HG03558 (cell line): ENCODE results near the gene COX19.

Source experiments
- ATAC-seq: cut with Tn5 transposase; IDR thresholded peaks from one replicate; pipeline ENCODE4 v1.9.1; 2021; ENCODE audit warnings: moderate number of reproducible peaks; ENCODE audit not compliant: unreplicated experiment; ENCODE audit errors: extremely low read depth

COX19 gene

GRCh38 chr7:974820-975681 is at the start of gene COX19:
COX19 (minus strand) TSS chr7:975549; CDS start chr7:975509, 40 bp downstream.
- ATAC-seq, result peak; percentile 42

GRCh38 chr7:1024331-1024841 is 49.0 kb upstream of the COX19 start:
- ATAC-seq, result peak; percentile 25

DNA sequence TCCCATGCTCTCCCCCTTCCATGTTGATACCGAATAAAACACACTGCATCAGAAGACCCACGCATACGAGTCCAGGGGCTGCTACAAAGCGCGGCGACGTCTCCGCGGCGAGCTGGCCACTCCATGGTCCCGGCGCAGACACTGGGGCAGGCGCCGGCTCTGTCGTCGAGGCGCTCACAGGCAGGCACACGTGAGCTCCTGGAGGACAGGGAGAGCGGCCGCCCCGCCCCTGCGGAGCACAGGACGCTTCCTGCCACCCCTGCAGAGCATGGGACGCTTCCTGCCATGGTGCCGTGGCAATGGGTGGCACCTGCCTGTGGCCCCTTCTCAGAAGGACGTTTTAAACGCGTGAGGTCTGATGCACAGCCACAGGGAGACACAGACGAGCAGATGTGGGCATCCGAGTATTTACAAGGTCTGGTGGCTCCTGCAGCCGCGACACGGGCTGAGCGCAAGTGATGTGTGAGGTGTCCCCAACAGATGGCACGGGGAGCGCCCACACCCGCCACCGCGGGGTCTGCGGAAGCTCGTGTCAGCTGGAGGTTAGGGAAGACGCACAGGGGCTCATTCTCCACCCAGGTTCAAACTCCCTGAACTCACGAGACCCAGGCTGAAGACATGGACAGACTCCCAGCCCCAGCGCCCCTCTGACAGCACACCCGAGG is 47.6 kb upstream of the COX19 start:
- ATAC-seq, result no peak

- no peak for ATAC-seq
Measured at GRCh38 chr7:1022356-1022755, 47.0 kb upstream of the COX19 start.

- no peak for ATAC-seq
Measured at GRCh38 chr7:1021931-1022330, 46.6 kb upstream of the COX19 start.

DNA sequence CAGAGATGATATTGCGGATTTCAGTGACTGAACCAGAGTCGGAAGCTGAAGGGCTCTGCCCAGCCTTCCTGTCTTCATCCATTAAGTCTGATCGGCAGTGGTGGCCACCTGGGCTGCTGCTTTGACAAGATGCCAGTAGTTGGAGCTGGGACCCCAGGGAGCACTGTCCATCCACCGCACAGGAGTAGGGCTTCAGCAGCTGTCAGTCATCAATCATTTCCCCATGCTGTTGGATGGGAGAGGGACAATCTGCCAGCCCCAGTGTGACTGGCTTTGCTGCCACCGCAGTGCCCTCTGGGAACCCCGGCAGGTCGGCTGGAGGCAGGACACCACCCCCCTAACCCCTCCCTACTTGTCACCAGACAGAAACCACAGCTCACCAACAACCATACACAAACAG is 46.0 kb upstream of the COX19 start:
- no peak for ATAC-seq

DNA sequence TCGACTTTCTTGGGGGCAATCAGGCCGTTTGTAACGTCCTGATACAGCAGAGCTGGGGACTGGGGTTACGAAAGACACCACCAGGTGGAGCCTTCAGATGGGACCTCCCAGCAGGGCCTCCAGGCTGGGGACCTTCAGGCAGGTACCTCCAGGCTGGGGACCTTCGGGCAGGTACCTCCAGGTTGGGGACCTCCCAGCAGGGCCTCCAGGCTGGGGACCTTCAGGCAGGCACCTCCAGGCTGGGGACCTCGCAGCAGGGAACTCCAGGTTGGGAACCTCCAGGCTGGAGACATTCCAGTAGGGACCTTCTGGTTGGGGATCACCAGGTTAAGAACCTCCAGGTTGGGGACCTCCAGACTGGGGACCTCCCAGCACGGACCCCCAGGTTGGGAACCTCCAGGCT is 45.5 kb upstream of the COX19 start:
- no peak for ATAC-seq

GRCh38 chr7:1019789-1020610 is 44.7 kb upstream of the COX19 start:
- ATAC-seq, result no peak

DNA sequence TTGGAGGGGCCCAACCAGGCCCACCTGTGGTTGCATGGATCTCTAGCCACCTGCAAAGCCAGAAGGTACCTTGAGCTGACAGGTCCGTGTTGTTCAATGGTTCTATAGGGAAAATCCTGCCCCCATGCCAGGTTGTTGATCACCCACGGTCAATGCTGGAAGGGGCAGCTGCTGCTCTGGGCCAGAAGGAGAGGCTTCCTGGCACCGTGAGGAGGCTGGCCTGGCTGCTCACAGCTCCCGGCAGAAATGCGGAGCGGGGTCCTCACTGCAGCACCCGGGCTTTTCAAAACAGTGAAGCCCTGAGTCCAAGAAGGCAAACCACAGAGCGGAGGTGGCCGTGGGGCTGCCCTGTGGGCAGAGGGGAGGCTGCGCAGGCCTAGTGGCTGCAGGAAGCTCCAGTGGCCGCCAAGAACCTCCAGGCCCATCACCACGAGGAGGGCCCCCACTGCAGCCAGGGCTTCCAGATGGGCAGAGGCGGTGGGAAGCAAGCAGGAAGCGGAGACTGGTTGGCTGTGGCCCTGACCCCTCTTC is 44.0 kb upstream of the COX19 start:
- ATAC-seq, result no peak

GRCh38 chr7:1018334-1018695 is 43.0 kb upstream of the COX19 start:
- no peak for ATAC-seq

DNA sequence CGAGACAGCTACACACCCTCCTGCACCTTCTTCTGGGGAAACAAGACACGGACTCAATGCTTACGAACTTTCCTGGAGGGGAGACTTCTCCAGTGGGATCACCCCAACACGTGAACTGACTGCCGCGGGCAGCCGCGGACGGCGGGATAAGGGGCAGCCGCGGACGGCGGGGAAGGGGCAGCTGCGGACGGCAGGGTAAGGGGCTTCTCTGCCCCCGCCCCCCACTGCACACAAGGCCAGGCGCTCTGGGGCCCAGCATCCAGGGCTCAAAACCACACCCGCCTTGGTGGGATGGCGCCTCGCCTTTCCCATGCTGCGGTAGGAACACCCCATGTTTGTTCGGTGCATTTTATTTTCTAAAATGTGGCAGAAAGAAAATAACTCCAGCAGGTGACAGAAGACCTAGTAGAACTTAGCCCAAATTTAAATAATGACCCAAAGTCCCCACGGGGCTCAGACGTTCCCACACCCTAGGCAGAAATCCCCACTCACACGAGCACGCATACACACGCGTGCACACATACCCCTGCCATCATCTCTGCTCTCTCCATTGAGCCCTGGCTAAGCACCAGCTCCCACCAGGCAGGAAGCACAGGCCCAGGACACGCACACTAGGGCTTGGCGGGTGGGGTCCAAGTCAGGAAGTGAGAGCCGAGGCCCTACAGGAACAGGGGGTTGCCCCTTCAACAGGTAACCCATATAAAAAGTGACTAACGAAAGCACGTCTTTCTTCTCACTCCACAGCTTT is 42.4 kb upstream of the COX19 start:
- ATAC-seq, result no peak

DNA sequence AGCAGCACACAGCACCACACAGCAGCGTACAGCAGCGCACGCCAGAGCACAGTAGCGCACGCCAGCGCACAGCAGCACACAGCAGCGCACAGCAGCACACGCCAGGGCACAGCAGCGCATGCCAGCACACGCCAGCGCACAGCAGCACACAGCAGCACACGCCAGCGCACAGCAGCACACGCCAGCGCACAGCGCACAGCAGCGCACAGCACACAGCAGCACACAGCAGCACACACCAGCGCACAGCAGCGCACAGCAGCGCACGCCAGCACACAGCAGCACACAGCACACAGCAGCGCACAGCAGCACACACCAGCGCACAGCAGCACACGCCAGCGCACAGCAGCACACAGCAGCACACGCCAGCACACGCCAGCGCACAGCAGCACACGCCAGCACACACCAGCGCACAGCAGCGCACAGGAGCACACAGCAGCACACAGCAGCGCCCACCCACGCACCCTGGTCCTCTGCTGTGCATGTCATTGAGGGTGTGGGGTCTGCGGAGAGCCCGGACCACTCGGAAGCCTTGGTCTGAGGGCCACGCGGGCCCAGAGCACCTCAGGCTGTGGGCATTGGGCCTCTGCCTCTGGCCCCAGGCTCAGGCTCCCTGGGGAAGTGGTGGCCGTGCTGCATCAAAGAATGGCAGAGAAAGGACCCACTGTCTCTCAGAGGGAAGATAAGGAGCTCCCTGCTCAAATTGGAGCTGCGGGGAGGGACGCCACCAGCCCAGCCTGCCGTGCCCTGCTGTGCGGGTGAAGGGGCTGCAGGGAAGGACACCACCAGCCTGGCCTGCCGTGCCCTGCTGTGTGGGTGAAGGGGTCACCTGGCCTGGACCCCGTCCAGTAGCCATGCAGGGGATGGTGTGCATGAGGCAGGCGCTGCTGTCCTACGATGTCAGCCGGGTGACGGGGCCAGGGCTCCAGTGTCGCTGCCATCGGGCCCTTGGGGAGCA is 41.5 kb upstream of the COX19 start:
- no peak for ATAC-seq

DNA sequence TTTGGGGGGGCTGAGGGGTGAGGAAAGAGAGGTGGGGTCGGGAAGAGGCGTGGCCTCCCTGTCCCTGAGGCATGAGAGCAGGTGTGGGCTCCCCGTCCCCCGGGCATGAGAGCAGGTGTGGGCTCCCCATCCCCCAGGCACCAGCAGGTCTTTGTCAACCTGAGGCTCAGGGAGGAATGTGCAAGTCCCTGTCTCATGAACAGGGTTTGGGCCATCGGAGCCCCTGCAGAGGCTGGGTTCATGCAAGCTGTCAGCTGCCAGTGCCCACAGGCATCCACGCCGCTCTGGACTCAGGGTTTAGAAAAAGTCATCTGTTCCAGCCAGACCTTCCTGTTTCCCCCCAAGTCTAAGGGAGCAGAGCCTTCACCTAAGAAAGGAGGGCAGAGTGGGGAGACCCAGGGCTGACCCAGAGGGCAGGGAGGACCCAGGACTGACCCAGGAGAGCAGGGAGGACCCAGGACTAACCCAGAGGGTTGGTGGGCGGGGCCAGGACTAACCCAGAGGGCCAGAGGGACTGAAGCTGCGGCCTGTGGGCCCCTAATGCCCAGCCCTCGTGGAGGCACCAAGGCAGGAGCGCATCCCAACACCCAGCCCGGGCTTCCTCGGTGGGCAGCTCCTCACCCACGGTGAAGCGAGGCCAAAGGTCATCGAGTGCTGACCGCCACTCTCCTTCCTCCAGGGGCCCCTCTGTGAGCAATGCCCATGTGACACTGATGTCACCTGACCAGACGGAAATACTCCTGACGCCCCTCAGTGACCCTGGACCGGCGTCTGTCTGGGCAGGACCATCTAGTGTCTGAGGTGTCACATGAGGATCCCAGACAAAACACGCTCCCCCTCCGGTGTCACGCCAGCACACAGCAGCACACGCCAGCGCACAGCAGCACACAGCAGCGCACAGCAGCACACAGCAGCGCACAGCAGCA is 40.1 kb upstream of the COX19 start:
- no peak for ATAC-seq

- no peak for ATAC-seq
Measured at GRCh38 chr7:1014681-1015080, 39.3 kb upstream of the COX19 start.

DNA sequence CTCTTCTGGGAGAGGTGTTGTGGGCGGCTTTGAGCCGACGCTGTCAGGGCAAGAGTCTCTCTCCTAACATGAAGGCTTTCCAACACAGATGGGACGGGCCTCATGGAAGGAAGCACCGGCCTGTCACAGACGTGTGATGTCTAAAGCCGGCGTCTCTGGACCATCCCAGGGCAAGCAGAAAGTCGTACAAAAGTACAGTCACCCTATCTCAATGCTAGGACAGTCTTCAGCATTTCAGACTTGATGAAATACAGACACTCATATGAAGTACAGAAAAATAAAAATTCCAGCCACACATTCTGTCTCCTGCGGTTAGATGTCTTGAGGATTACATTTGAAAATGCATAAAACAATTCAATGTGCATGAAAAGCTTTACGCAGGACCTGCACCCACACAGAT is 38.2 kb upstream of the COX19 start:
- no peak for ATAC-seq

GRCh38 chr7:1012716-1013095 is 37.4 kb upstream of the COX19 start:
- ATAC-seq, result no peak

DNA sequence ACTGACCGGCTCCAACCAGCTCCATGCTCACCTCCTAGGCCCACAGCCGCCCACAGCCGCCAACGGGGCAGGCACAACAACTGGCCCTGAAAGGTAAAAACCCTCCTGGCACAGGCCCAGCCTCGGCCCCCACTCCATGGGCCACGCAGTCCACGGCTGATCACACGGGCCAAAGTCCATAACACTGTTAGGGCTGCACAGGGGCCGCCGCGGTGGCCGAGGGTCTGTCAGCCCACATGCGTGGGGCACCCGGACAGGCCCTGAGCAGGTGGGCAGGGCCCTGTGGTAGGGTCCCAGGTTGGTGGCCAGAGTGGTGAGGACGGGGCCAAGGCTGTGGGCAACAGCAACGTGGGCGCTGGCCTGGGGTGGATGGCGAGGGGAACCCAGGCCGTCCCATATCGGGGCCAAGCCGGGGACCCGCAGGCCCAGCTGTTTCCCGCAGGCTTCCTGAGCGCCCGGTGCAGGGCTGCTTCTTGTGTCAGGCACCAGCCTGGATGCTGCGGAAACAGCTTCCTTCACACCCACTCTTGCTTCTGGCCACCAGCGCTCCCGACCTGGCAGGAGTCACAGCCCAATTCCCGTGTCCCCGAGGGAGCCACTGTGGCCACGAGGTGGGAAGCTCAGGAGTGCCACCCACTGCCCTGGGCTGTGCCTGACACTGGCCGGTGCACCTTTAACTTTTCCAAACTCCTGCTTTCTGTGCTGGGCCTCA is 36.8 kb upstream of the COX19 start:
- ATAC-seq, result no peak
